WERI-Rb-1 (cell line): ENCODE data around the gene FSD1.
A peak's percentile ranks its signal among the peaks of the same experiment; 100 is the strongest.

Experiments
- DNase-seq: peaks from one replicate; pipeline ENCODE4 v3.0.0-alpha.2; 2020
- H3K27ac ChIP-seq: fragments of 250-450 bp; sonication (Bioruptor Pico); 2 replicates; pipeline ENCODE4 v1.5.1; 2020; ENCODE audit warnings: mild to moderate bottlenecking, moderate library complexity
- H3K27me3 ChIP-seq: fragments of 250-450 bp; sonication (Bioruptor Pico); 2 replicates; pipeline ENCODE4 v1.5.1; 2021; ENCODE audit warnings: mild to moderate bottlenecking, low read depth, moderate library complexity; ENCODE audit not compliant: insufficient read depth, severe bottlenecking
- H3K36me3 ChIP-seq: fragments of 250-450 bp; sonication (Bioruptor Pico); 2 replicates; pipeline ENCODE4 v1.5.1; 2020; ENCODE audit warnings: mild to moderate bottlenecking, moderate library complexity
- H3K4me3 ChIP-seq: 2 replicates; pipeline ENCODE4 v1.5.1; 2011; ENCODE audit warnings: low read depth, mild to moderate bottlenecking, control low read depth, low read length
- H3K9me3 ChIP-seq: fragments of 250-450 bp; sonication (Bioruptor Pico); 2 replicates; pipeline ENCODE4 v1.5.1; 2021; ENCODE audit warnings: mild to moderate bottlenecking, moderate library complexity; ENCODE audit not compliant: severe bottlenecking
- CTCF ChIP-seq: IDR thresholded peaks from 2 replicates; pipeline ENCODE4 v1.5.1; 2011; ENCODE audit warnings: low read depth, mild to moderate bottlenecking, control low read depth, inconsistent platforms, low read length

The FSD1 gene

DNA sequence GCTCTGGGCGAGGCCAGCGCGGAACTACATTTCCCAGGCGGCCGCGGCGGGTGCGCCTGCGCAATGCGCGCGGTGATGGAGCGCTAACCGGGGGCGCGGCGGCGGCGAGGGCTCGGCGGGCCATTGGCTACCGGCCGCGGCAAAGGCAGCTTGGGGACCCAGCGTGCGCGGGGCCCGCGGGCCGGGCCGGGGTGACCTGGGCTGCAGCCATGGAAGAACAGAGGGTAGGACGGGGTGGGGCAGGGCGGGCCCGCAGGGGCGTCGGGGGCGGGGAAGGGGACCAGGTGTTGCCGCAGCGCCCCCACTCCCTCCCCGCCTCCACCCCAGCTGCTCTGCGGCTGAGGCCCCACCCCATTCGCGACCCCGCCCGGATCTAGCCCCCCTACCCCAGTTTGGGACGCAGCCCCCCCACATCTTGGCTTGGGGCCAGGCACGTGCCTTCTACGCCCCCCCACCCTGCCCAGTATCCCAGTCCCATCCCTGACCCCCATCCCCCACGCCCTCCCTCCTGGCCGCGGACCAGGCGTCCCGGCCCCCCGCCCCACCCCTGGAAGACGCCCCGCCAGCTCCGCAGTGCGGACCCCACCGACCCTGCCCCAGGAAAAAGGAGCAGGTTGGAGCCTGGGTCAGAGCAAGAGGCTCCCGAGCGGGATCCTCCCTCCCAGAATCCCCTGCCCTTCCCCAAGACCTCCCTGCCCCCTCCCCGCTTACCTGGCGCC lies at the start of gene FSD1:
Gene FSD1, plus strand, starts transcription at position 61 of the 719 bp plus-strand sequence. Its CDS starts 149 bp downstream, at position 210.
- H3K27me3 ChIP-seq = no peaks in the 10 kb centered on the region
- H3K4me3 ChIP-seq = peak within 1 kb of the TSS; percentile 37
- TF ChIP-seq CTCF = no peak
- peak; percentile 71 for DNase-seq
- H3K36me3 ChIP-seq = peaks cover 9% of the 10 kb centered on the region
- H3K27ac ChIP-seq = no peak within 1 kb of the TSS
- H3K9me3 ChIP-seq = no peaks in the 10 kb centered on the region

DNA sequence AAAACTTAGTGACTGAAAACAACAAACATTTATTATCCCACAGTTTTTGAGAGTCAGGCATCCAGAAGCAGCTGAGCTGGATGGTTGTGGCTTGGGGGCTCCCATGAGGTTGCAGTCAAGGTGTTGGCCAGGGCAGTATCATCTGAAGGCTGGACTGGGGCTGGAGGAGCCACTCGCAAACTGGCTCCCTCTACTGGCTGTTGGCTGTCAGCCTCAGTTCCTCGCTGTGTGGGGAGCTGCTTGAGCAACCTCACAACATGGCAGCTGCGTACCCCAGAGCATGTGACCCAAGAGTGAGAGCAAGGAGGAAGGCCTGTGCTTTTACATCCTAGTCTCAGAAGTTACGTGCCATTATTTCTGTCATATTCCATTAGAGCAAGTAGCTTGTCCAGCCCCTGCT lies 47.8 kb upstream of the FSD1 start:
- Histone ChIP-seq H3K27ac (no peak overlapping the region), H3K27me3 (no peaks in the 10 kb centered on the region), H3K36me3 (peaks cover 49% of the 10 kb centered on the region), H3K9me3 (peaks cover 3% of the 10 kb centered on the region), H3K4me3 (no peak overlapping the region)
- peak; percentile 65 for TF ChIP-seq CTCF
- no peak for DNase-seq

DNA sequence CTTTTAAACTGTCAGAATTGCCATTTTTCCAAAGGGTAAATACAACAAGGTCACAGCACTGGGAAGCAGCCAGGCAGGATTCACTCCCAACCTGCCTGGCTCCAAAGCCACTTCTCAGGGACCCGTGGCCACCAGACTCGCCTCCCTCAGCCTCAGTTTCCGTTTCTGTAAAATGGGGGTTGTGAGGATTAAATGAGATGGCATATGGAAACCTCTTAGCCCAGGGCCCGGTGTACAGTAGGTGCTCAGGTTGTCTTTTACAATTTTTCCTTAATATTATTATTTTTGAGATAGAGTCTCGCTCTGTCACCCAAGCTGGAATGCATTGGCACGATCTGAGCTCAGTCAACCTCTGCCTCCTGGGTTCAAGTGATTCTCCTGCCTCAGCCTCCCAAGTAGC lies 47.4 kb upstream of the FSD1 start:
- H3K27ac ChIP-seq = no peak overlapping the region
- no peak for TF ChIP-seq CTCF
- peaks cover 47% of the 10 kb centered on the region for H3K36me3 ChIP-seq
- DNase-seq = no peak
- no peaks in the 10 kb centered on the region for H3K27me3 ChIP-seq
- H3K4me3 ChIP-seq = no peak overlapping the region
- H3K9me3 ChIP-seq = peaks cover 3% of the 10 kb centered on the region

DNA sequence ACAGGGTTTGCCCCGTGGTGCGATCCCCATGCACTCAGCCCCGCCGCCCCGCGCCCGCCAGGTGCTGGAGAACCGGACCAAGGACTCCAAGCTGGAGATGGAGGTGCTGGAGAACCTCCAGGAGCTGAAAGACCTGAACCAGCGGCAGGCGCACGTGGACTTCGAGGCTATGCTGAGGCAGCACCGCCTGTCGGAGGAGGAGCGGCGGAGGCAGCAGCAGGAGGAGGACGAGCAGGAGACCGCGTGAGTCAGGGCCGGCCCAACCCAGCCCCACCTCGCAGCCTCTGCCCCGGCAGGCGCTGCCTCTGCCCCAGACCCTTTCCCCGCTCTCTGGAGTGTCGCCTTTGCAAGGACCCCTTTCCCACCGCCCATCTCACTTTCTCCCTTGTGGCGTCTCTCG lies 46.2 kb upstream of the FSD1 start:
- TF ChIP-seq CTCF = no peak
- H3K27me3 ChIP-seq = no peaks in the 10 kb centered on the region
- H3K4me3 ChIP-seq = no peak overlapping the region
- H3K36me3 ChIP-seq = peaks cover 44% of the 10 kb centered on the region
- H3K9me3 ChIP-seq = peaks cover 3% of the 10 kb centered on the region
- no peak for DNase-seq
- H3K27ac ChIP-seq = no peak overlapping the region

DNA sequence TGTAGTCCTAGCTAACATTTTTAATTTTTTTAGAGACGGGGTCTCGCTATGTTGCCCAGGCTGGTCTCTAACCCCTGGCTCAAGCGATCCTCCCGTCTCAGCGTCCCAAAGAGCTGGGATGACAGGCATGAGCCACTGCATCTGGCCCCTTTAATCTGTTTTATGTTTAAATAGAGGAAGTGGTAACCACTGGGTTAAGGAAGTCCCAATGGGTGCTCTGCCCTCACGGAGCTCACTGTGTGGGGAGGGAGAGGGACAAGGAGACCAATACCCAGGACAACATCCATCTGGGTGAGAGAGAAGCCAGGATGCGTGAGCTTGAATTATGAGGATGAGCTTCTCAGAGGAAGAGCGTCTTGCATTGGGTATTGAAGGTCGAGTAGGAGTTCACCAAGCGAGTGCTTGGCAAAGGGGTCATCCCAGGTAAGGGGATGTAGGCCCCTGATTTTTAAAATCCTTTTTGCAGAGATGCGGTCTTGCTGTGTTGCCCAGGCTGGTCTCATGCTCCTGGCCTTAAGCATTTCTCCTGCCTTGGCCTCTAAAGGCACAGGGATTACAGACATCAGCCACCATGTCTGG lies 43.7 kb upstream of the FSD1 start:
- no peak for DNase-seq
- H3K9me3 ChIP-seq = no peaks in the 10 kb centered on the region
- no peaks in the 10 kb centered on the region for H3K27me3 ChIP-seq
- TF ChIP-seq CTCF = no peak
- H3K36me3 ChIP-seq = peaks cover 25% of the 10 kb centered on the region
- H3K27ac ChIP-seq = no peak overlapping the region
- H3K4me3 ChIP-seq = no peak overlapping the region
